H1 (cell line): Measurements from ENCODE around the gene PCDH18. TPM values are rescaled to one million over a fixed set of nuclear protein-coding genes. Genes with fewer than 3 reads are reported as not detected.

ENCODE experiments used
- CTCF ChIA-PET: fragments of 300-600 bp; sonication (Branson Sonifier 250); formaldehyde crosslinking; loops from one replicate; lab custom pipeline; 2021; ENCODE audit not compliant: partially characterized antibody; lab: Charles Lee
- POLR2A ChIA-PET: fragments of 300-600 bp; sonication (Branson Sonifier 250); formaldehyde crosslinking; loops from one replicate; lab custom pipeline; 2021; ENCODE audit warnings: inconsistent platforms; ENCODE audit not compliant: partially characterized antibody; lab: Charles Lee
- DNase-seq, 2 experiments: peaks; one replicate each; pipeline versions ENCODE4 v3.0.0 to v3.0.0-alpha.2; 2010 to 2022; ENCODE audit warnings: low spot score in 2 of 2, low read depth in 1 of 2, mixed read lengths in 1 of 2
- FAIRE-seq: peaks from 2 replicates; lab custom pipeline; 2011; peaks lifted over from hg19 to GRCh38; lab: Jason Lieb, UNC
- H2AFZ ChIP-seq: 2 replicates; pipeline ENCODE4 v1.8.1; 2012; ENCODE audit warnings: low read length, inconsistent platforms
- H2AK5ac ChIP-seq: 2 replicates; pipeline ENCODE4 v1.6.1; 2013; ENCODE audit warnings: low read depth, low read length
- H2BK120ac ChIP-seq: replicated peaks from 2 replicates; pipeline ENCODE3; 2013; ENCODE audit warnings: low read depth, low read length, inconsistent platforms
- H2BK12ac ChIP-seq: 2 replicates; pipeline ENCODE4 v1.6.1; 2013; ENCODE audit warnings: low read depth, low read length
- H2BK15ac ChIP-seq: 2 replicates; pipeline ENCODE4 v1.6.1; 2013; ENCODE audit warnings: low read length
- H2BK20ac ChIP-seq: 2 replicates; pipeline ENCODE4 v1.6.1; 2013; ENCODE audit warnings: low read length
- H2BK5ac ChIP-seq: 2 replicates; pipeline ENCODE4 v1.6.1; 2013; ENCODE audit warnings: low read depth, low read length
- H3K14ac ChIP-seq: 2 replicates; pipeline ENCODE4 v1.6.1; 2013; ENCODE audit warnings: inconsistent platforms; ENCODE audit not compliant: insufficient read length
- H3K18ac ChIP-seq: 2 replicates; pipeline ENCODE4 v1.6.1; 2013; ENCODE audit warnings: low read length; ENCODE audit errors: extremely low read depth
- H3K23ac ChIP-seq: 2 replicates; pipeline ENCODE4 v1.6.1; 2013; ENCODE audit warnings: inconsistent platforms; ENCODE audit not compliant: insufficient read length
- H3K23me2 ChIP-seq: 2 replicates; pipeline ENCODE4 v1.6.1; 2013; ENCODE audit warnings: low read depth, low read length
- H3K27ac ChIP-seq: 2 replicates; pipeline ENCODE4 v1.6.1; 2011; ENCODE audit warnings: low read depth, low read length, inconsistent platforms
- H3K27me3 ChIP-seq, 4 experiments: replicated peaks in 1 of 4; 1 replicate in 1 of 4; 2 replicates in 3 of 4; pipeline versions ENCODE4 v1.6.1 to v1.8.1; 2011 to 2013; ENCODE audit warnings: low read length in 3 of 4, mild to moderate bottlenecking in 3 of 4, inconsistent platforms in 2 of 4, mixed read lengths in 2 of 4, moderate library complexity in 1 of 4; ENCODE audit not compliant: control insufficient read depth in 3 of 4, insufficient read depth in 3 of 4; ENCODE audit errors: extremely low read depth in 1 of 4
- H3K36me3 ChIP-seq, 4 experiments: 2 replicates each; pipeline versions ENCODE4 v1.6.1 to v1.8.1; 2011 to 2013; ENCODE audit warnings: mild to moderate bottlenecking in 4 of 4, low read length in 3 of 4, moderate library complexity in 2 of 4, control low read depth in 1 of 4, inconsistent platforms in 1 of 4; ENCODE audit not compliant: insufficient read depth in 4 of 4, control insufficient read depth in 2 of 4
- H3K4ac ChIP-seq: replicated peaks from 2 replicates; pipeline ENCODE3; 2013; ENCODE audit warnings: low read length, low read depth, mixed read lengths, inconsistent platforms; ENCODE audit not compliant: insufficient read length
- H3K4me1 ChIP-seq, 4 experiments: replicated peaks in 1 of 4; 1 replicate in 1 of 4; 2 replicates in 3 of 4; pipeline versions ENCODE4 v1.6.1 to v1.8.1; 2011 to 2013; ENCODE audit warnings: low read length in 3 of 4, inconsistent platforms in 2 of 4, mixed read lengths in 1 of 4; ENCODE audit not compliant: insufficient read depth in 4 of 4, control insufficient read depth in 3 of 4
- H3K4me2 ChIP-seq, 2 experiments: 2 replicates each; pipeline versions ENCODE4 v1.6.1 to v1.8.1; 2011 to 2013; ENCODE audit warnings: low read depth in 2 of 2, low read length in 2 of 2, control low read depth in 1 of 2, inconsistent platforms in 1 of 2, mild to moderate bottlenecking in 1 of 2; ENCODE audit not compliant: insufficient read depth in 1 of 2
- H3K4me3 ChIP-seq, 4 experiments: fragments of 200-600, 300-600 bp in 1 of 4; sonication (generic), shearing (Covaris generic), sonication (Bioruptor Twin) in 1 of 4; 2 replicates each; pipeline versions ENCODE4 v1.5.1 to v1.8.1; 2011 to 2016; ENCODE audit warnings: low read length in 4 of 4, low read depth in 3 of 4, control low read depth in 2 of 4, inconsistent platforms in 2 of 4, mild to moderate bottlenecking in 2 of 4, mixed read lengths in 1 of 4, moderate library complexity in 1 of 4; ENCODE audit not compliant: insufficient read depth in 2 of 4; ENCODE audit errors: extremely low read depth in 1 of 4
- H3K56ac ChIP-seq: replicated peaks from 2 replicates; pipeline ENCODE3; 2013; ENCODE audit warnings: low read depth, mild to moderate bottlenecking, mixed read lengths, low read length, inconsistent platforms; ENCODE audit not compliant: insufficient read length
- H3K79me1 ChIP-seq: 2 replicates; pipeline ENCODE4 v1.6.1; 2013; ENCODE audit warnings: low read depth, low read length, control low read depth
- H3K79me2 ChIP-seq, 2 experiments: 2 replicates each; pipeline versions ENCODE4 v1.6.1 to v1.8.1; 2012 to 2013; ENCODE audit warnings: low read length in 2 of 2, mild to moderate bottlenecking in 2 of 2, inconsistent platforms in 1 of 2; ENCODE audit not compliant: insufficient read depth in 2 of 2, control insufficient read depth in 1 of 2
- H3K9ac ChIP-seq, 4 experiments: replicated peaks in 1 of 4; 1 replicate in 1 of 4; 2 replicates in 3 of 4; pipeline versions ENCODE4 v1.6.1 to v1.8.1; 2011 to 2013; ENCODE audit warnings: low read depth in 3 of 4, low read length in 3 of 4, control low read depth in 2 of 4, mild to moderate bottlenecking in 2 of 4, moderate library complexity in 2 of 4, inconsistent platforms in 1 of 4; ENCODE audit errors: extremely low read depth in 1 of 4
- H3K9me3 ChIP-seq, 2 experiments: 2 replicates each; pipeline versions ENCODE4 v1.6.1 to v1.8.1; 2012 to 2013; ENCODE audit warnings: mild to moderate bottlenecking in 2 of 2, moderate library complexity in 2 of 2, control low read depth in 1 of 2, inconsistent platforms in 1 of 2, low read depth in 1 of 2, low read length in 1 of 2, mixed read lengths in 1 of 2; ENCODE audit not compliant: insufficient read depth in 2 of 2
- H4K20me1 ChIP-seq, 2 experiments: replicated peaks in 1 of 2; 2 replicates each; pipeline versions ENCODE3 to v1.8.1; 2011 to 2013; ENCODE audit warnings: inconsistent platforms in 2 of 2, low read length in 2 of 2, mild to moderate bottlenecking in 1 of 2; ENCODE audit not compliant: insufficient read depth in 2 of 2, control insufficient read depth in 1 of 2
- H4K5ac ChIP-seq: 2 replicates; pipeline ENCODE4 v1.6.1; 2013; ENCODE audit warnings: low read length, low read depth, mixed read lengths, inconsistent platforms; ENCODE audit not compliant: insufficient read length
- H4K8ac ChIP-seq: 2 replicates; pipeline ENCODE4 v1.8.0; 2013; ENCODE audit warnings: mild to moderate bottlenecking, moderate library complexity, low read length, inconsistent platforms; ENCODE audit not compliant: insufficient read depth; ENCODE audit errors: extremely low read depth
- H4K91ac ChIP-seq: replicated peaks from 2 replicates; pipeline ENCODE3; 2013; ENCODE audit warnings: low read length, mixed read lengths, inconsistent platforms; ENCODE audit not compliant: insufficient read length
- BCL11A ChIP-seq, 2 experiments: IDR thresholded peaks; one replicate each; pipeline ENCODE4 v1.6.1; 2011; ENCODE audit warnings: low read depth in 2 of 2, low read length in 2 of 2, mild to moderate bottlenecking in 2 of 2
- BRCA1 ChIP-seq: IDR thresholded peaks from 2 replicates; pipeline ENCODE4 v1.6.1; 2012; ENCODE audit warnings: low read depth, low read length, improper control_type of control experiment
- CEBPB ChIP-seq: IDR thresholded peaks from 2 replicates; pipeline ENCODE4 v1.6.1; 2012; ENCODE audit warnings: low read depth, low read length
- EP300 ChIP-seq, 2 experiments: IDR thresholded peaks; 1 replicate in 1 of 2; 2 replicates in 1 of 2; pipeline ENCODE4 v1.6.1; 2011 to 2012; ENCODE audit warnings: low read depth in 2 of 2, low read length in 2 of 2, mild to moderate bottlenecking in 2 of 2, borderline replicate concordance in 1 of 2, inconsistent platforms in 1 of 2, moderate library complexity in 1 of 2
- POLR2AphosphoS5 ChIP-seq: IDR thresholded peaks from 2 replicates; pipeline ENCODE4 v1.6.1; 2011; ENCODE audit warnings: low read depth, low read length
- RBBP5 ChIP-seq: IDR thresholded peaks from 2 replicates; pipeline ENCODE4 v1.7.1; 2012; ENCODE audit warnings: low read depth, mild to moderate bottlenecking, inconsistent platforms, low read length, moderate library complexity, borderline replicate concordance
- SP4 ChIP-seq: IDR thresholded peaks from 2 replicates; pipeline ENCODE4 v1.6.1; 2012; ENCODE audit warnings: low read length, inconsistent platforms
- TBP ChIP-seq: IDR thresholded peaks from 2 replicates; pipeline ENCODE4 v1.6.1; 2011; ENCODE audit warnings: low read depth, low read length, improper control_type of control experiment
- USF2 ChIP-seq: IDR thresholded peaks from 2 replicates; pipeline ENCODE4 v1.6.1; 2011; ENCODE audit warnings: low read length, improper control_type of control experiment
- WGBS, 2 experiments: shearing (Covaris generic) in 1 of 2; methylation state at CpG; one replicate each; pipeline versions ENCODE4 v1.1.6 to v1.1.7; 2013 to 2015; ENCODE audit warnings: low lambda C conversion rate in 2 of 2, mixed read lengths in 2 of 2, inconsistent platforms in 1 of 2, low coverage in 1 of 2, missing lambda C conversion rate in 1 of 2; ENCODE audit not compliant: insufficient replicate concordance in 2 of 2, insufficient coverage in 1 of 2, insufficient read length in 1 of 2; ENCODE audit errors: extremely low coverage in 1 of 2, missing lambda C conversion rate in 1 of 2; 5-methylcytosine and 5-hydroxymethylcytosine counted together
- polyA plus RNA-seq, 7 experiments: library from polyadenylated mRNA; depleted of rRNA in 3 of 7; stranded (reverse) in 5 of 7; unstranded in 2 of 7; fragments of >200 nt in 5 of 7; fragments of 200-250 nt in 2 of 7; gene quantifications; 1 replicate in 5 of 7; 2 replicates in 1 of 7; 4 replicates in 1 of 7; pipeline versions ENCODE4 v1.2.1 to v1.2.3, GENCODE V29; 2011 to 2013; ENCODE audit warnings: missing spikeins in 2 of 7, mixed read lengths in 2 of 7
- total RNA-seq: library from RNA; stranded (reverse); fragmentation: NEBNext Ultra II Directional; extraction: Animal tissue kit (Norgen Biotek cat#: 25700); gene quantifications from 2 replicates; pipeline ENCODE4 v1.2.1, GENCODE V29; 2021

The PCDH18 gene
- total and polyA plus RNA-seq, 2 of the 8 experiments (the other 6 are each of a cell fraction or from before 2014, with no cell fraction given), result 28.8 to 41.8 TPM

- Histone ChIP-seq H2BK12ac (no peak overlapping the region), H4K91ac (no peak overlapping the region), H2AK5ac (no peak overlapping the region), H3K27me3 (no peaks in the 10 kb centered on the region), H2BK120ac (peak overlapping the region; percentile 47), H2AFZ (no peak overlapping the region), H3K14ac (no peak overlapping the region), H3K4me3 (no peak overlapping the region), H2BK20ac (no peak overlapping the region), H3K4ac (no peak overlapping the region), H4K5ac (no peak overlapping the region), H3K23ac (no peak overlapping the region), H3K4me1 (peaks cover 0 to 13% (median 6%) of the 10 kb centered on the region in 4 experiments; a peak in 5 of 7 replicates), H3K36me3 (peaks cover 0 to under 1% (median 0%) of the 10 kb centered on the region in 4 experiments; a peak in 2 of 8 replicates), H3K56ac (no peak overlapping the region), H3K4me2 (no peak overlapping the region), H2BK5ac (no peak overlapping the region), H3K79me2 (peaks cover 7 to 16% of the 10 kb centered on the region in 2 experiments; a peak in 3 of 4 replicates), H3K27ac (no peak overlapping the region), H3K18ac (no peak overlapping the region), H4K20me1 (peaks cover 0 to 2% of the 10 kb centered on the region in 2 experiments), H3K79me1 (no peaks in the 10 kb centered on the region), H4K8ac (no peak overlapping the region), H2BK15ac (no peak overlapping the region), H3K23me2 (no peaks in the 10 kb centered on the region), H3K9me3 (no peaks in the 10 kb centered on the region), H3K9ac (no peak overlapping the region)
- TF ChIP-seq TBP (no peak), USF2 (no peak), EP300 (IDR thresholded peaks at IDR 0.05; ENCODE audit: borderline replicate concordance in 1 of 2, low read depth in 2 of 2, low read length in 2 of 2) (no peak), CEBPB (no peak), POLR2AphosphoS5 (no peak), RBBP5 (no peak), BCL11A (IDR thresholded peaks at IDR 0.05; ENCODE audit: low read depth in 2 of 2, low read length in 2 of 2) (no peak), BRCA1 (no peak), SP4 (no peak)
- 95% methylated on average over 1 of the region's 1 CpG; no CpG with 5 or more reads in 1 of the 2 experiments for WGBS, 2 experiments
- DNase-seq (no peak), FAIRE-seq (no peak)
- ChIA-PET CTCF (interaction anchor here (0.6 kb wide), 1 partner anchor 258 kb away, joined by 3 read pairs; no protein-coding TSS in a partner anchor), POLR2A (no interaction called here)
Measured at GRCh38 chr4:137535718-137536117, 3.4 kb upstream of the PCDH18 start.
